Panc1 (cell line): Measurements from ENCODE around the gene ELP1. TPM values are rescaled to one million over a fixed set of nuclear protein-coding genes. Genes with fewer than 3 reads are reported as not detected.

Source experiments
- ATAC-seq: fragments of 200-7000 bp; cut with Tn5 transposase; 2 replicates; pipeline ENCODE4 v1.9.1; 2020; ENCODE audit warnings: mild to moderate bottlenecking, moderate library complexity
- BruUV-seq: library from RNA; stranded (reverse); fragments of 400-500 nt; replicated peaks from 2 replicates; lab custom pipeline; 2021; lab: Mats Ljungman, UMichigan
- CTCF ChIA-PET: fragments of 300-600 bp; sonication (Branson Sonifier 250); formaldehyde crosslinking; loops from one replicate; lab custom pipeline; 2022; ENCODE audit warnings: antibody characterized with exemption; lab: Charles Lee
- POLR2A ChIA-PET: fragments of 300-600 bp; sonication (Branson Sonifier 250); formaldehyde crosslinking; loops from one replicate; lab custom pipeline; 2022; ENCODE audit warnings: antibody characterized with exemption; lab: Charles Lee
- DNase-seq: peaks from one replicate; pipeline ENCODE4 v3.0.0-alpha.2; 2010; ENCODE audit warnings: low read depth, low spot score
- H3K27ac ChIP-seq: 2 replicates; pipeline ENCODE4 v1.5.1; 2011; ENCODE audit warnings: mild to moderate bottlenecking, low read length, inconsistent platforms
- H3K27me3 ChIP-seq: fragments of 200-500 bp; sonication (Bioruptor generic); 2 replicates; pipeline ENCODE4 v1.6.0; 2014; ENCODE audit warnings: low read length, inconsistent platforms; ENCODE audit not compliant: control insufficient read depth, insufficient read depth
- H3K36me3 ChIP-seq: fragments of 200-500 bp; sonication (Bioruptor generic); 2 replicates; pipeline ENCODE4 v1.5.1; 2014; ENCODE audit warnings: inconsistent platforms, mild to moderate bottlenecking, low read length, moderate library complexity; ENCODE audit not compliant: control insufficient read depth, insufficient read depth
- H3K4me1 ChIP-seq: 2 replicates; pipeline ENCODE4 v1.5.1; 2011; ENCODE audit warnings: inconsistent platforms, mild to moderate bottlenecking, low read length, moderate library complexity; ENCODE audit not compliant: control insufficient read depth, insufficient read depth
- H3K4me3 ChIP-seq, 2 experiments: 2 replicates each; pipeline ENCODE4 v1.5.1; 2011 to 2012; ENCODE audit warnings: low read depth in 2 of 2, low read length in 2 of 2, mild to moderate bottlenecking in 2 of 2, inconsistent platforms in 1 of 2, moderate library complexity in 1 of 2
- H3K9me3 ChIP-seq: fragments of 200-500 bp; sonication (Bioruptor generic); 2 replicates; pipeline ENCODE4 v1.5.1; 2014; ENCODE audit warnings: low read depth, mild to moderate bottlenecking, inconsistent platforms, low read length, moderate library complexity; ENCODE audit not compliant: control insufficient read depth, insufficient read depth
- POLR2AphosphoS5 ChIP-seq: IDR thresholded peaks from 2 replicates; pipeline ENCODE4 v1.6.1; 2012; ENCODE audit warnings: mild to moderate bottlenecking, low read depth, low read length, moderate library complexity
- SIN3A ChIP-seq: IDR thresholded peaks from 2 replicates; pipeline ENCODE4 v1.6.1; 2012; ENCODE audit warnings: low read depth, mild to moderate bottlenecking, low read length, moderate library complexity, borderline replicate concordance; ENCODE audit not compliant: insufficient read depth
- TCF7L2 ChIP-seq: IDR thresholded peaks from 2 replicates; pipeline ENCODE4 v1.6.1; 2011; ENCODE audit warnings: mild to moderate bottlenecking, low read depth, low read length, inconsistent platforms
- in situ Hi-C: cut with HindIII; loops from 2 replicates; pipeline ENCODE4 v1.10.0; 2016; ENCODE audit warnings: low sequenced_read_pairs, low pct_unique_long_range_greater_than_20kb
- intact Hi-C: fragments of 100-400 bp; cut with micrococcal nuclease; formaldehyde crosslinking; loops from one replicate; pipeline ENCODE4 v1.10.0; 2022; ENCODE audit not compliant: unreplicated experiment
- total RNA-seq: library from RNA; stranded (reverse); gene quantifications from one replicate; pipeline ENCODE4 v1.2.1, GENCODE V29; 2021; ENCODE audit not compliant: unreplicated experiment
- TF ChIP-seq, protein P1 (sequence below), 2 experiments: IDR thresholded peaks; 2 replicates each; pipeline ENCODE4 v1.6.1; 2011 to 2012; ENCODE audit warnings: low read depth in 2 of 2, control low read depth in 1 of 2, low read length in 1 of 2, mild to moderate bottlenecking in 1 of 2, moderate library complexity in 1 of 2; ENCODE audit not compliant: insufficient read depth in 1 of 2
- TF ChIP-seq, protein P2 (sequence below): fragments of 450-650 bp; IDR thresholded peaks from 2 replicates; pipeline ENCODE4 v1.5.1; 2017; ENCODE audit warnings: mild to moderate bottlenecking

ELP1 gene
- total RNA-seq, 1 experiment from 2014 or later: 17.1 TPM

DNA sequence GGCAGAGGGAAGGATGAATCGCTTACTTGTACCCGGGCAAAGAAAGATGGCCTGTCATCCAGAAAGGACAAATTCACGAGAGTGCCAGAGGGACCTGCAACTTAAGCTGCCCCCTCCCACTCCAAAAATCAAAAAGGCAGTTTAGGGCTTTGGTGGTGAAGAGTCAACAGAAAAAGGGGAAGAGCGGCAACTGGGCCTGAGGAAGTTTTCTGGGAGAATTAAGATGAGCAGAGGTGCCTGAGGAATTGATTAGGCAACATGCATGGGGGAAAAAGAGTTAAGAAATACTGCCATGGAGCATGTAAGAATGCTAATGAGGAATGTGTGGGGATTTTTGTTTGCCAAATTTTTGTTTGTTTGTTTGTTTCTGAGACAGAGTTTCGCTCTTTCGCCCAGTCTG is 76.4 kb downstream of the ELP1 start:
- in situ Hi-C loops (no loop called here), intact Hi-C loops (no loop called here)
- ChIA-PET CTCF (no interaction called here), POLR2A (no interaction called here)
- Histone ChIP-seq H3K4me3 (no peak overlapping the region), H3K9me3 (no peaks in the 10 kb centered on the region), H3K36me3 (no peaks in the 10 kb centered on the region), H3K4me1 (no peaks in the 10 kb centered on the region), H3K27ac (no peak overlapping the region), H3K27me3 (no peaks in the 10 kb centered on the region)
- no TSS peak for BruUV-seq
- ATAC-seq (no peak), DNase-seq (no peak)
- TF ChIP-seq TCF7L2: no peak
- TF ChIP-seq SIN3A: no peak
- TF ChIP-seq, protein P1, sequence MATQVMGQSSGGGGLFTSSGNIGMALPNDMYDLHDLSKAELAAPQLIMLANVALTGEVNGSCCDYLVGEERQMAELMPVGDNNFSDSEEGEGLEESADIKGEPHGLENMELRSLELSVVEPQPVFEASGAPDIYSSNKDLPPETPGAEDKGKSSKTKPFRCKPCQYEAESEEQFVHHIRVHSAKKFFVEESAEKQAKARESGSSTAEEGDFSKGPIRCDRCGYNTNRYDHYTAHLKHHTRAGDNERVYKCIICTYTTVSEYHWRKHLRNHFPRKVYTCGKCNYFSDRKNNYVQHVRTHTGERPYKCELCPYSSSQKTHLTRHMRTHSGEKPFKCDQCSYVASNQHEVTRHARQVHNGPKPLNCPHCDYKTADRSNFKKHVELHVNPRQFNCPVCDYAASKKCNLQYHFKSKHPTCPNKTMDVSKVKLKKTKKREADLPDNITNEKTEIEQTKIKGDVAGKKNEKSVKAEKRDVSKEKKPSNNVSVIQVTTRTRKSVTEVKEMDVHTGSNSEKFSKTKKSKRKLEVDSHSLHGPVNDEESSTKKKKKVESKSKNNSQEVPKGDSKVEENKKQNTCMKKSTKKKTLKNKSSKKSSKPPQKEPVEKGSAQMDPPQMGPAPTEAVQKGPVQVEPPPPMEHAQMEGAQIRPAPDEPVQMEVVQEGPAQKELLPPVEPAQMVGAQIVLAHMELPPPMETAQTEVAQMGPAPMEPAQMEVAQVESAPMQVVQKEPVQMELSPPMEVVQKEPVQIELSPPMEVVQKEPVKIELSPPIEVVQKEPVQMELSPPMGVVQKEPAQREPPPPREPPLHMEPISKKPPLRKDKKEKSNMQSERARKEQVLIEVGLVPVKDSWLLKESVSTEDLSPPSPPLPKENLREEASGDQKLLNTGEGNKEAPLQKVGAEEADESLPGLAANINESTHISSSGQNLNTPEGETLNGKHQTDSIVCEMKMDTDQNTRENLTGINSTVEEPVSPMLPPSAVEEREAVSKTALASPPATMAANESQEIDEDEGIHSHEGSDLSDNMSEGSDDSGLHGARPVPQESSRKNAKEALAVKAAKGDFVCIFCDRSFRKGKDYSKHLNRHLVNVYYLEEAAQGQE (IDR thresholded peaks at IDR 0.05; ENCODE audit: insufficient read depth in 1 of 2, low read depth in 2 of 2, low read length in 1 of 2): no peak
- TF ChIP-seq, protein P2, sequence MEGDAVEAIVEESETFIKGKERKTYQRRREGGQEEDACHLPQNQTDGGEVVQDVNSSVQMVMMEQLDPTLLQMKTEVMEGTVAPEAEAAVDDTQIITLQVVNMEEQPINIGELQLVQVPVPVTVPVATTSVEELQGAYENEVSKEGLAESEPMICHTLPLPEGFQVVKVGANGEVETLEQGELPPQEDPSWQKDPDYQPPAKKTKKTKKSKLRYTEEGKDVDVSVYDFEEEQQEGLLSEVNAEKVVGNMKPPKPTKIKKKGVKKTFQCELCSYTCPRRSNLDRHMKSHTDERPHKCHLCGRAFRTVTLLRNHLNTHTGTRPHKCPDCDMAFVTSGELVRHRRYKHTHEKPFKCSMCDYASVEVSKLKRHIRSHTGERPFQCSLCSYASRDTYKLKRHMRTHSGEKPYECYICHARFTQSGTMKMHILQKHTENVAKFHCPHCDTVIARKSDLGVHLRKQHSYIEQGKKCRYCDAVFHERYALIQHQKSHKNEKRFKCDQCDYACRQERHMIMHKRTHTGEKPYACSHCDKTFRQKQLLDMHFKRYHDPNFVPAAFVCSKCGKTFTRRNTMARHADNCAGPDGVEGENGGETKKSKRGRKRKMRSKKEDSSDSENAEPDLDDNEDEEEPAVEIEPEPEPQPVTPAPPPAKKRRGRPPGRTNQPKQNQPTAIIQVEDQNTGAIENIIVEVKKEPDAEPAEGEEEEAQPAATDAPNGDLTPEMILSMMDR: no peak
- TF ChIP-seq POLR2AphosphoS5: no peak

DNA sequence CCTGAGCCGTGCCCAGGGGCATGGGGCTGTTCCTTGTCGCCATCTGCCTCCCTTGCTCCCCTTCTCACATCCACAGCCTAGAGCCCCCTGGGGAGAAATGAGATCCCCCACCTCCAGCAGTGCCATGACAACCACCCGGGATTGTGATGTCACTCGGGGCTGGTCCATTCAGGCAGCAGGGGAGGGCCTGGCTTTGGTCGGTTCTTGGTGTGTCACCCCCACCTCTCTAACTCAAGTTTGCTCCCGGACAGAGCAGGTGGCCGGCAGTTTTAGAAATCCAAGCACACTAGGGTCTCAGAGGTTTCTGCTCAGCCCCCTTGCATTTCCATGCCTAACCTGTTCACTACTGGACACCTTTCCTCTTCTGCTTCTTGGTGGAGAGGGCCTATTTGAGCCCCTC is 78.0 kb downstream of the ELP1 start, which contains the start of gene ACTL7B:
Gene ACTL7B, minus strand, starts transcription at position 99 of the 400 bp plus-strand sequence. Its CDS starts 56 bp downstream, at position 43.
- H3K27ac ChIP-seq: no peak within 1 kb of the TSS
- ATAC-seq (no peak), DNase-seq (no peak)
- no peaks in the 10 kb centered on the region for H3K27me3 ChIP-seq
- CTCF ChIA-PET: no interaction called here
- in situ Hi-C loops: no loop called here
- intact Hi-C loops: no loop called here
- no peaks in the 10 kb centered on the region for H3K36me3 ChIP-seq
- no TSS peak for BruUV-seq
- TF ChIP-seq TCF7L2 (no peak), SIN3A (no peak), POLR2AphosphoS5 (no peak)
- TF ChIP-seq, protein P1 (IDR thresholded peaks at IDR 0.05; ENCODE audit: insufficient read depth in 1 of 2, low read depth in 2 of 2, low read length in 1 of 2): no peak
- TF ChIP-seq, protein P2: no peak
- H3K4me3 ChIP-seq: no peak within 1 kb of the TSS
- POLR2A ChIA-PET: no interaction called here
- H3K4me1 ChIP-seq: no peaks in the 10 kb centered on the region
- no peaks in the 10 kb centered on the region for H3K9me3 ChIP-seq
